GM18519 (cell line): Measurements from ENCODE around the gene SETD2.

Experiments
- ATAC-seq: cut with Tn5 transposase; IDR thresholded peaks from one replicate; pipeline ENCODE4 v1.9.1; 2021; ENCODE audit warnings: mild to moderate bottlenecking, moderate library complexity; ENCODE audit not compliant: unreplicated experiment, low FRiP score

Gene SETD2

DNA sequence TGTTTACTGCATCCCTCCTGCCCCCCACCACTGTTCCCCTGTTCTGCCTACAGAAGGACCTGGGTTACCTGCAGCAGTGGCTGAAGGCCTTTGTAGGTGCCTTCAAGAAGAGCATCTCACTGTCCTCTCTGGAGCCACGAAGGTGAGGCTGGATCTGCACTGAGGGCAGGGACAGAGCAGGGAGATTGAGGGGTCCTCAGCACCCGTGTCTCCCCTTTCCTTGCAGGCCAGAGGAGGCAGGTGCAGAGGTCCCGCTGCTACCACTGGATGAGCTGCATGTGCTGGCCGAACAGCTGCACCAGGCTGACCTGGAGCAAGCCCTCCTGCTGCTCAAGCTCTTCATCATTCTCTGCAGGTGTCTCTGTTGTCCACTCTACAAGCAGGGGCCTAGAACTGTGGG lies 175.3 kb downstream of the SETD2 start:
- ATAC-seq: no peak

GRCh38 chr3:46987743-46988401 lies 176.0 kb downstream of the SETD2 start:
- no peak for ATAC-seq

- ATAC-seq: no peak
Measured at GRCh38 chr3:46987319-46987742, 176.6 kb downstream of the SETD2 start.

- ATAC-seq: no peak
Measured at GRCh38 chr3:46986782-46987310, 177.1 kb downstream of the SETD2 start.

GRCh38 chr3:46986055-46986730 lies 177.7 kb downstream of the SETD2 start:
- no peak for ATAC-seq

- no peak for ATAC-seq
Measured at GRCh38 chr3:46985588-46985987, 178.3 kb downstream of the SETD2 start.

DNA sequence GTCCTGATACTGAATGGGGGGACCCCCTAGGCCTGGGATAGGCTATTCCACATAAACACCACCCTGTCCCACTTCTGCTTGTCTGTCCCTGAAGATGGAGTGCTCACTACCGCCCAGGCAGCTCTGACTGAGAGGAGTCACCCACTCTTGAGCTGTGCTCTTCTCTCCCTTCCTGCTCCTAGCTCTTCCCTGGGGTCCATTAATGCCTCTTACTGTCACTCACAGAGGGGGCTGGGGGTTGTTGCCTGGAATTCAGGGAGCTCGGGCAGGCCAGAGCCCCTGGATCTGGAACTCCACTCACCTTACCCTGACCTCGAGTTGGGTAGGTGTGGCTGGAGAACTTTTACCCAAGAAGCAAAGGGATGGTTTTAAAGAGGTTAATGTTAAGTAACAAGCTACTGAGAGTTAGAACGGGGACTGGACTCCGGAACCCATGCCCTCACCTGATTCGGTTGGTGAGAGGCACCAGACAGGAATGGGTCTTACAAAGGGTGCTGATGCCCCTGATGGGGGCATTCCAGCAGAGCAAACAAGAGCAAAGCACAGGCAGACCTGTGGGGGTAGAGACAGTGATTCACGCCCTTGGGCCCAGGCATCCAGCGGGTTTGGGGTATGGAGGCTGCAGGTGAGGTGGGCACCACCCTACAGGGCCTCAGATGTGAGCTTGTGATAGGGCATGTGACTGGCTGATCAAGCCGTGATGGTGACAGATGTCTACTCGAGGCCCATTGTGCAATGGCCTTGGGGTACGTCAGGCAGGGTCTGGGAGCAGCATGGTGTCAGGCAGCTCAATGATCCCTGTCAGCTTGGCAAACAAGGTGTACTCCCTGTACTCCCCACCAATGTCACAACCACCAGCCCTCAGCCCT lies 179.1 kb downstream of the SETD2 start:
- no peak for ATAC-seq

- no peak for ATAC-seq
Measured at GRCh38 chr3:46982546-46982945, 181.4 kb downstream of the SETD2 start.

DNA sequence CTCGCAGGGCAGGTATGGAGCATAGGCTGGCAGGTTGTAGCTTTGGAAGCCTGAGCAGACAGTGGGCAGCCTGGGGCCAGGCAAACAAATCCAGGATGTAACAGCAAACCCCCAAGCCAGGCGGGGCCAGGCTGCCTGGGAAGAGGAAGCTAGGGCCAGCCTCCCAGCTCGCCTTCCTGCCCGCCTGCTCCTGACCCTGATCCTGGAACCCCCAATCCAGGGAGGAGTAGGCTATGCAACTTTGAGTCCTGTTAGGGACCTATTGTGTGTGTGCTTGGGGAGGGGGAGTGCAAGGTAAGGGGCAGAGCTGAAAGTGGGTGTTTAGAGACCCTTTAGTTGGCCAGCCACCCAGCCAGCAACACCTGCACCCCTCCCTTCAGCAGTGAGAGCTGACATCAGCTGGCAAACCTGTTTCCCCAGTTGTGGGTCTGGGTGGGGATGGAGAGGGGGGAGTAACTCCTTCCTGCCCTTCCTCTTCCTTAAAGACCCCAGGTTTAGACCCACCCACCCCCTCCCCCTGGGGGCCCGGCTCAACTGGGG lies 181.9 kb downstream of the SETD2 start:
- ATAC-seq: no peak

GRCh38 chr3:46979958-46980497 lies 183.9 kb downstream of the SETD2 start:
- ATAC-seq: no peak

GRCh38 chr3:46978985-46979944 lies 184.6 kb downstream of the SETD2 start, which contains the start of gene NBEAL2:
Gene NBEAL2 (plus strand): TSS chr3:46979666. CDS start chr3:46979862, 196 bp downstream.
- ATAC-seq: peak; percentile 64

DNA sequence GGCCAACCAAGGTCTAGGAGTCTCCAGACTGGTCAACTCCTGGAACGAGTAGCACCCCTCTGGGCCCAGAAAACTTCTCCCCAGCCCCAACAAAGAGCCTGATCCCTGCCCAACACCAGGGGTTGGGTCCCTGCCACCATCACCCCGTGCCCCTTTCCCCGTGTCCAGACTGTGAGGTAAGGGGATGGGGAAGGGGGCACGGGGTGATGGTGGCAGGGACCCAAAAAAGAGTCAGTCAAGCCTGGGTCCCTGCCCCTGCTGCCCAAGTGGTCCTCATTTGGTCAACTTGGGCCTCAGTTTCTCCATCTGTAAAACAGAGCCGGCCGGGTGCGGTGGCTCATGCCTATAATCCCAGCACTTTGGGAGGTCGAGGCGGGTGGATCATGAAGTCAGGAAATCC lies 185.5 kb downstream of the SETD2 start:
- no peak for ATAC-seq

- ATAC-seq: no peak
Measured at GRCh38 chr3:46977811-46978195, 186.1 kb downstream of the SETD2 start.

- peak; percentile 48 for ATAC-seq
Measured at GRCh38 chr3:46976326-46977190, 187.4 kb downstream of the SETD2 start, which contains the start of gene CCDC12. Gene CCDC12 (minus strand): TSS chr3:46976745. CDS start chr3:46976732, 13 bp downstream.

GRCh38 chr3:46974421-46975171 lies 189.3 kb downstream of the SETD2 start:
- ATAC-seq: no peak

GRCh38 chr3:46972396-46972795 lies 191.5 kb downstream of the SETD2 start:
- ATAC-seq: no peak

DNA sequence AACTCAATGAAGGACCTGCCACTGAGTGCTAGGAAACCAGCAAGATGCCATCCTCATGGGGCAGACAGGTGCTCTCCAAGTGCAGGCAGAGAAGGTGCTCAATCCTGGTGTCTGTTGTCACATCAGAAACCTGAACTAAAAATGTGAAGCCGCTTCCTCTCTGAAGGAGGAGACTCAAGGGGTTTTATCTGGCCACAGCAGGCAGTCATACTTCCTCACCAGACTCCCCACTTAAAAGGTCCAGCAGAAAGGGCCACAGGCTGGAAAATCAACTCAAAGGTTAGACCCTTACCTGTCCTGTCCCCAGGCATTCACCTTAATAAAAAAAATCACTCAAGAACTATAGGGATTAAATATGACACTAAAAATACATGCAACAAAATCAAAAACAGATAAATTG lies 192.2 kb downstream of the SETD2 start:
- no peak for ATAC-seq

DNA sequence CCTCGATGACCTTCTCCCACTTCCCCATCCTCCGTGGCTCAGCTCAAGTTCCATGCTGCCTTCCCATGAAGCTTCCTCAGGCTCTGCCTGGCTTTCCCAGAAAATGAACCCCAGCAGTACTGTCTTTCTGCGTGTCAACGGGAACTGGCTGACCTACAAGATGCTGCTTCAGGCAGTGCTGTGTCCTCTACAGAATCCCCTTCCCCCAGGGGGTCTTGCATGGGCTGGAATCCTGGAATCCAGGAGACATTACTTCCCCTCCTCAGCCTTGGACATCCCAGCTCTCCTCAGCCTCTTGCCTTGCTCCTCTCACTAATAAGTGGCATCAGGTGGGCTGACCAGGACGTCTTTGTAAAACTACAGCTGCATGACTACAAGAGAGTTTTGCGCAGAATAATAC lies 192.8 kb downstream of the SETD2 start:
- ATAC-seq: no peak
